Stomach smooth muscle (tissue), 2 donors: Measurements from ENCODE around the gene CUEDC1.
"Not testable (repeated sequence)": the region's sequence is repeated elsewhere in the genome, so short reads cannot be mapped to it uniquely, and the experiment has no call there.

Experiments
- H3K27ac ChIP-seq: one replicate; pipeline ENCODE4 v1.7.0; 2013; ENCODE audit warnings: mild to moderate bottlenecking, low read length, inconsistent platforms
- H3K27me3 ChIP-seq, 2 donors: one replicate each; pipeline ENCODE4 v1.7.0; 2013; ENCODE audit warnings: low read length in 2 of 2; ENCODE audit not compliant: insufficient read depth in 2 of 2, control insufficient read depth in 1 of 2
- H3K36me3 ChIP-seq, 2 donors: one replicate each; pipeline ENCODE4 v1.7.0; 2013; ENCODE audit warnings: low read length in 2 of 2; ENCODE audit not compliant: control insufficient read depth in 2 of 2, insufficient read depth in 2 of 2
- H3K4me1 ChIP-seq: one replicate; pipeline ENCODE4 v1.7.0; 2013; ENCODE audit warnings: low read length; ENCODE audit not compliant: control insufficient read depth, insufficient read depth
- H3K4me3 ChIP-seq, 2 donors: one replicate each; pipeline ENCODE4 v1.7.0; 2013; ENCODE audit warnings: low read length in 2 of 2
- H3K9ac ChIP-seq, 2 donors: one replicate each; pipeline ENCODE4 v1.7.0; 2013; ENCODE audit warnings: low read length in 2 of 2, mild to moderate bottlenecking in 1 of 2
- H3K9me3 ChIP-seq, 2 donors: one replicate each; pipeline ENCODE4 v1.7.0; 2013; ENCODE audit warnings: low read length in 2 of 2; ENCODE audit not compliant: control insufficient read depth in 2 of 2
- donor health status: healthy.
- donor health status: Pancreatic carcinoma.

Gene CUEDC1

GRCh38 chr17:57970710-57971109 is 15.5 kb upstream of the CUEDC1 start:
- Histone ChIP-seq H3K27ac (no peak overlapping the region), H3K9me3 (no peaks in the 10 kb centered on the region), H3K4me3 (no peak overlapping the region), H3K4me1 (peaks cover 12% of the 10 kb centered on the region), H3K27me3 (no peaks in the 10 kb centered on the region), H3K9ac (no peak overlapping the region), H3K36me3 (peaks cover 20 to 28% of the 10 kb centered on the region in 2 donors)

- Histone ChIP-seq H3K4me3 (no peak overlapping the region), H3K27me3 (no peaks in the 10 kb centered on the region), H3K9ac (no peak overlapping the region), H3K9me3 (no peaks in the 10 kb centered on the region), H3K36me3 (peaks cover 8 to 13% of the 10 kb centered on the region in 2 donors), H3K27ac (no peak overlapping the region), H3K4me1 (no peaks in the 10 kb centered on the region)
Measured at GRCh38 chr17:57968456-57968855, 13.2 kb upstream of the CUEDC1 start.

GRCh38 chr17:57966875-57967274 is 11.7 kb upstream of the CUEDC1 start:
- Histone ChIP-seq H3K36me3 (peaks cover 4 to 5% of the 10 kb centered on the region in 2 donors), H3K4me3 (no peak overlapping the region), H3K4me1 (no peaks in the 10 kb centered on the region), H3K9ac (no peak overlapping the region), H3K27me3 (no peaks in the 10 kb centered on the region), H3K9me3 (no peaks in the 10 kb centered on the region), H3K27ac (no peak overlapping the region)

- H3K36me3 ChIP-seq, result peaks cover 0 to 4% of the 10 kb centered on the region in 2 donors
- H3K9ac ChIP-seq, result no peak overlapping the region
- H3K27me3 ChIP-seq, result no peaks in the 10 kb centered on the region
- no peak overlapping the region for H3K4me3 ChIP-seq
- H3K27ac ChIP-seq, result no peak overlapping the region
- no peaks in the 10 kb centered on the region for H3K9me3 ChIP-seq
- no peaks in the 10 kb centered on the region for H3K4me1 ChIP-seq
Measured at GRCh38 chr17:57966246-57966645, 11.0 kb upstream of the CUEDC1 start.

GRCh38 chr17:57965521-57966160 is 10.4 kb upstream of the CUEDC1 start:
- H3K9ac ChIP-seq, result no peak overlapping the region
- H3K9me3 ChIP-seq, result no peaks in the 10 kb centered on the region
- H3K27me3 ChIP-seq, result no peaks in the 10 kb centered on the region
- no peaks in the 10 kb centered on the region for H3K36me3 ChIP-seq
- no peak overlapping the region for H3K4me3 ChIP-seq
- no peaks in the 10 kb centered on the region for H3K4me1 ChIP-seq
- no peak overlapping the region for H3K27ac ChIP-seq

GRCh38 chr17:57963149-57963511 is 7.9 kb upstream of the CUEDC1 start:
- Histone ChIP-seq H3K36me3 (no peaks in the 10 kb centered on the region), H3K9me3 (no peaks in the 10 kb centered on the region), H3K9ac (no peak overlapping the region), H3K4me3 (no peak overlapping the region), H3K27me3 (no peaks in the 10 kb centered on the region), H3K4me1 (no peaks in the 10 kb centered on the region), H3K27ac (no peak overlapping the region)

- Histone ChIP-seq H3K9me3 (no peaks in the 10 kb centered on the region), H3K4me3 (no peak overlapping the region), H3K9ac (no peak overlapping the region), H3K4me1 (no peaks in the 10 kb centered on the region), H3K27me3 (no peaks in the 10 kb centered on the region), H3K36me3 (no peaks in the 10 kb centered on the region), H3K27ac (no peak overlapping the region)
Measured at GRCh38 chr17:57962279-57963148, 7.3 kb upstream of the CUEDC1 start.

GRCh38 chr17:57959929-57960328 is 4.7 kb upstream of the CUEDC1 start:
- Histone ChIP-seq H3K27me3 (no peaks in the 10 kb centered on the region), H3K27ac (no peak overlapping the region), H3K4me3 (no peak overlapping the region), H3K36me3 (no peaks in the 10 kb centered on the region), H3K9ac (no peak overlapping the region), H3K4me1 (peaks cover 11% of the 10 kb centered on the region), H3K9me3 (no peaks in the 10 kb centered on the region)

GRCh38 chr17:57958391-57958790 is 3.2 kb upstream of the CUEDC1 start:
- H3K4me3 ChIP-seq, H3K9ac ChIP-seq, H3K27ac ChIP-seq, H3K36me3 ChIP-seq, H3K27me3 ChIP-seq, H3K9me3 ChIP-seq: not testable (repeated sequence)
- peaks cover 24% of the 10 kb centered on the region for H3K4me1 ChIP-seq

GRCh38 chr17:57957886-57958285 is 2.7 kb upstream of the CUEDC1 start:
- Histone ChIP-seq H3K27me3 (no peaks in the 10 kb centered on the region), H3K4me3 (no peak overlapping the region), H3K36me3 (no peaks in the 10 kb centered on the region), H3K9me3 (no peaks in the 10 kb centered on the region), H3K4me1 (peaks cover 29% of the 10 kb centered on the region), H3K27ac (peak overlapping the region; percentile 24), H3K9ac (no peak overlapping the region)
